ENCODE measurements around the gene PRXL2C. TPM values are rescaled to one million over a fixed set of nuclear protein-coding genes. Genes with fewer than 3 reads are reported as not detected.

Gene PRXL2C
- total and polyA plus RNA-seq, 2 of the 13 experiments (the other 11 are each of a cell fraction or from before 2014, with no cell fraction given) = 11.0 to 13.2 TPM

DNA sequence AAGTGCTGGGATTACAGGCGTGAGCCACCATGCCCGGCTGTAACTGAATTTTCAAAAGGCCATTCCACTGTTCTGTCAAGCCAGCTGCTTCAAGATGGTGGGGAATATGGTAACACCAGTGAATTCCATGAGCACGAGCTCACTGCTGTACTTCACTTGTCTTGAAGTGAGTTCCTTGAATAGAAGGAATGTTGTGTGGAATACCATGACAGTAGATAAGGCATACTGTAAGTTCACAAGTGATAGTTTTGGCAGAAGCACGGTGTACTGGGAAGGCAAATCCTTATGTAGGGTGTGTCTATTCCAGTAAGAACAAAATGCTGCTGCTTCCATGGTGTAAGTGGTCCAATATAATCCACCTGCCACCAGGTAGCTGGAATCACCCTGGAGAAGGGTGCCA, 6.6 kb upstream of the PRXL2C start:
- ChIA-PET POLR2A (interaction anchor here (0.8 kb wide), 1 partner anchor 95 kb away, joined by 3 read pairs; no protein-coding TSS in a partner anchor), CTCF (ENCODE audit: low intra/inter-chr PET ratio, low total read pairs) (no interaction called here)
- Histone ChIP-seq H3K4me2 (ENCODE audit: low read depth, low read length) (no peak overlapping the region), H3K36me3 (replicated peaks in 1 of 2; ENCODE audit: control insufficient read depth in 1 of 2, insufficient read depth in 2 of 2, low read length in 2 of 2) (no peaks in the 10 kb centered on the region), H3K27me3 (ENCODE audit: control insufficient read depth in 1 of 2, insufficient read depth in 2 of 2, low read length in 2 of 2) (no peaks in the 10 kb centered on the region), H3K79me2 (ENCODE audit: insufficient read depth, low read length) (no peaks in the 10 kb centered on the region), H3K27ac (ENCODE audit: extremely low read length, insufficient read depth, low read length) (no peak overlapping the region), H2AFZ (ENCODE audit: low read length) (no peak overlapping the region), H3K4me3 (replicated peaks in 1 of 3; ENCODE audit: insufficient read depth in 1 of 3, low read depth in 2 of 3, low read length in 3 of 3) (no peak overlapping the region), H3K4me1 (ENCODE audit: insufficient read depth, low read length) (peaks cover 43% of the 10 kb centered on the region), H4K20me1 (ENCODE audit: insufficient read depth, low read length) (no peaks in the 10 kb centered on the region), H3K9me3 (ENCODE audit: low read length) (no peaks in the 10 kb centered on the region), H3K9ac (ENCODE audit: insufficient read depth, low read depth, low read length) (no peak overlapping the region)
- intact Hi-C loops (cut with micrococcal nuclease; ENCODE audit: unreplicated experiment) = no loop called here
- ATAC-seq (no peak), FAIRE-seq (no peak), DNase-seq (ENCODE audit: low spot score) (no peak)
- no TSS peak for BruUV-seq (replicated peaks)
- in situ Hi-C loops (cut with HindIII; ENCODE audit: extremely low pct_ligation_motif_present, low pct_unique_long_range_greater_than_20kb) = loop anchor here (25.0 kb wide), 1 partner anchor 324 kb away; no protein-coding TSS in a partner anchor
- 82% methylated on average over 4 of the region's 4 CpGs for WGBS (ENCODE audit: low lambda C conversion rate)
- no peak for TF ChIP-seq ZBTB42 (CRISPR knock-in tag; IDR thresholded peaks at IDR 0.05)
- no peak for TF ChIP-seq SNAPC2 (CRISPR knock-in tag; IDR thresholded peaks at IDR 0.05)
- TF ChIP-seq, protein P1, sequence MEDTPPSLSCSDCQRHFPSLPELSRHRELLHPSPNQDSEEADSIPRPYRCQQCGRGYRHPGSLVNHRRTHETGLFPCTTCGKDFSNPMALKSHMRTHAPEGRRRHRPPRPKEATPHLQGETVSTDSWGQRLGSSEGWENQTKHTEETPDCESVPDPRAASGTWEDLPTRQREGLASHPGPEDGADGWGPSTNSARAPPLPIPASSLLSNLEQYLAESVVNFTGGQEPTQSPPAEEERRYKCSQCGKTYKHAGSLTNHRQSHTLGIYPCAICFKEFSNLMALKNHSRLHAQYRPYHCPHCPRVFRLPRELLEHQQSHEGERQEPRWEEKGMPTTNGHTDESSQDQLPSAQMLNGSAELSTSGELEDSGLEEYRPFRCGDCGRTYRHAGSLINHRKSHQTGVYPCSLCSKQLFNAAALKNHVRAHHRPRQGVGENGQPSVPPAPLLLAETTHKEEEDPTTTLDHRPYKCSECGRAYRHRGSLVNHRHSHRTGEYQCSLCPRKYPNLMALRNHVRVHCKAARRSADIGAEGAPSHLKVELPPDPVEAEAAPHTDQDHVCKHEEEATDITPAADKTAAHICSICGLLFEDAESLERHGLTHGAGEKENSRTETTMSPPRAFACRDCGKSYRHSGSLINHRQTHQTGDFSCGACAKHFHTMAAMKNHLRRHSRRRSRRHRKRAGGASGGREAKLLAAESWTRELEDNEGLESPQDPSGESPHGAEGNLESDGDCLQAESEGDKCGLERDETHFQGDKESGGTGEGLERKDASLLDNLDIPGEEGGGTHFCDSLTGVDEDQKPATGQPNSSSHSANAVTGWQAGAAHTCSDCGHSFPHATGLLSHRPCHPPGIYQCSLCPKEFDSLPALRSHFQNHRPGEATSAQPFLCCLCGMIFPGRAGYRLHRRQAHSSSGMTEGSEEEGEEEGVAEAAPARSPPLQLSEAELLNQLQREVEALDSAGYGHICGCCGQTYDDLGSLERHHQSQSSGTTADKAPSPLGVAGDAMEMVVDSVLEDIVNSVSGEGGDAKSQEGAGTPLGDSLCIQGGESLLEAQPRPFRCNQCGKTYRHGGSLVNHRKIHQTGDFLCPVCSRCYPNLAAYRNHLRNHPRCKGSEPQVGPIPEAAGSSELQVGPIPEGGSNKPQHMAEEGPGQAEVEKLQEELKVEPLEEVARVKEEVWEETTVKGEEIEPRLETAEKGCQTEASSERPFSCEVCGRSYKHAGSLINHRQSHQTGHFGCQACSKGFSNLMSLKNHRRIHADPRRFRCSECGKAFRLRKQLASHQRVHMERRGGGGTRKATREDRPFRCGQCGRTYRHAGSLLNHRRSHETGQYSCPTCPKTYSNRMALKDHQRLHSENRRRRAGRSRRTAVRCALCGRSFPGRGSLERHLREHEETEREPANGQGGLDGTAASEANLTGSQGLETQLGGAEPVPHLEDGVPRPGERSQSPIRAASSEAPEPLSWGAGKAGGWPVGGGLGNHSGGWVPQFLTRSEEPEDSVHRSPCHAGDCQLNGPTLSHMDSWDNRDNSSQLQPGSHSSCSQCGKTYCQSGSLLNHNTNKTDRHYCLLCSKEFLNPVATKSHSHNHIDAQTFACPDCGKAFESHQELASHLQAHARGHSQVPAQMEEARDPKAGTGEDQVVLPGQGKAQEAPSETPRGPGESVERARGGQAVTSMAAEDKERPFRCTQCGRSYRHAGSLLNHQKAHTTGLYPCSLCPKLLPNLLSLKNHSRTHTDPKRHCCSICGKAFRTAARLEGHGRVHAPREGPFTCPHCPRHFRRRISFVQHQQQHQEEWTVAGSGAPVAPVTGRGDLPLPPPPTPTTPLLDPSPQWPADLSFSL (CRISPR knock-in tag; IDR thresholded peaks at IDR 0.05) = no peak
- no peak for TF ChIP-seq NCOA2 (CRISPR knock-in tag; IDR thresholded peaks at IDR 0.05)
- no peak for TF ChIP-seq SIN3B (IDR thresholded peaks at IDR 0.05; ENCODE audit: low read length)
- no peak for TF ChIP-seq YEATS4 (CRISPR knock-in tag; IDR thresholded peaks at IDR 0.05; ENCODE audit: borderline replicate concordance)
- TF ChIP-seq, protein P2, sequence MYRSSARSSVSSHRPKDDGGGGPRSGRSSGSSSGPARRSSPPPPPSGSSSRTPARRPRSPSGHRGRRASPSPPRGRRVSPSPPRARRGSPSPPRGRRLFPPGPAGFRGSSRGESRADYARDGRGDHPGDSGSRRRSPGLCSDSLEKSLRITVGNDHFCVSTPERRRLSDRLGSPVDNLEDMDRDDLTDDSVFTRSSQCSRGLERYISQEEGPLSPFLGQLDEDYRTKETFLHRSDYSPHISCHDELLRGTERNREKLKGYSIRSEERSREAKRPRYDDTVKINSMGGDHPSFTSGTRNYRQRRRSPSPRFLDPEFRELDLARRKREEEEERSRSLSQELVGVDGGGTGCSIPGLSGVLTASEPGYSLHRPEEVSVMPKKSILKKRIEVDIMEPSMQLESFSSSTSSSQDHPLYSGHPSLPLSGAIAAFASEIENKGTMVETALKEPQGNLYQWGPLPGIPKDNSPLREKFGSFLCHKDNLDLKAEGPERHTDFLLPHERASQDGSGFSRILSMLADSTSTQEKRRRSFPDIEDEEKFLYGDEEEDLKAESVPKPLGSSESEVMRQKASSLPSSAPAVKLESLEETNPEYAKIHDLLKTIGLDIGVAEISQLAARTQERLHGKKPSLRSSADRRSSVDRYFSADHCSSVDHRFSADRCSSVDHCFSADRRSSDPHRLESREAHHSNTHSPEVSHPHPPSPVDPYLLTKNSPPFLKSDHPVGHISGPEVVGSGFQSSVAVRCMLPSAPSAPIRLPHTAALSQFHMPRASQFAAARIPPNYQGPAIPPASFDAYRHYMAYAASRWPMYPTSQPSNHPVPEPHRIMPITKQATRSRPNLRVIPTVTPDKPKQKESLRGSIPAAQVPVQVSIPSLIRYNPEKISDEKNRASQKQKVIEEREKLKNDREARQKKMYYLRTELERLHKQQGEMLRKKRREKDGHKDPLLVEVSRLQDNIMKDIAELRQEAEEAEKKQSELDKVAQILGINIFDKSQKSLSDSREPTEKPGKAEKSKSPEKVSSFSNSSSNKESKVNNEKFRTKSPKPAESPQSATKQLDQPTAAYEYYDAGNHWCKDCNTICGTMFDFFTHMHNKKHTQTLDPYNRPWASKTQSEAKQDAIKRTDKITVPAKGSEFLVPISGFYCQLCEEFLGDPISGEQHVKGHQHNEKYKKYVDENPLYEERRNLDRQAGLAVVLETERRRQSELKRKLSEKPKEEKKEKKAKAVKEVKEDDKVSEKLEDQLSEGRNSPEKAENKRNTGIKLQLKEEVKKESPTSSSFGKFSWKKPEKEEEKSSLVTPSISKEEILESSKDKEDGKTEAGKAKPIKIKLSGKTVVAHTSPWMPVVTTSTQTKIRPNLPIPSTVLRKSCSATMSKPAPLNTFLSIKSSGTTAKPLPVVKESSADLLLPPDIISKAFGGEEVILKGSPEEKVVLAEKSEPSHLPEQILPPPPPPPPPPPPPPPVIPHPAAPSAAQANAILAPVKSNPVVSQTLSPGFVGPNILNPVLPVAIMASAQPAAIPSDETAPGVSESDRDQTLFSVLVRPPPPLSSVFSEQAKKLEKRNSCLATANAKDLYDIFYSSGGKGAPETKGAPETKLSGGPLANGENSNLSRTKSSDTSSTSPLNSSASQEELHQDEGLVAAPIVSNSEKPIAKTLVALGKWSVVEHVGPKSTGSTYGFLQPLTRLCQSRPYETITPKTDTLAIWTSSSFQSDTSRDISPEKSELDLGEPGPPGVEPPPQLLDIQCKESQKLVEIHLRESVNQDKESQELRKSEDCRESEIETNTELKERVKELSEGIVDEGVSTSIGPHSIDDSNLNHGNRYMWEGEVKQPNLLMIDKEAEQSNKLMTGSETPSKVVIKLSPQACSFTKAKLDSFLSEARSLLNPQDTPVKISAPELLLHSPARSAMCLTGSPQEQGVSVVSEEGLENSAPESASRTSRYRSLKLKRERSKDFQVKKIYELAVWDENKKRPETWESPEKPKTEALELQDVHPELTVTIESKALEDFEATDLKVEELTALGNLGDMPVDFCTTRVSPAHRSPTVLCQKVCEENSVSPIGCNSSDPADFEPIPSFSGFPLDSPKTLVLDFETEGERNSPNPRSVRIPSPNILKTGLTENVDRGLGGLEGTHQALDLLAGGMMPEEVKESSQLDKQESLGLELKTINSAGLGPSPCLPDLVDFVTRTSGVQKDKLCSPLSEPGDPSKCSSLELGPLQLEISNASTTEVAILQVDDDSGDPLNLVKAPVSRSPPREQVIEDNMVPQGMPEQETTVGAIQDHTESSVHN (CRISPR knock-in tag; IDR thresholded peaks at IDR 0.05) = no peak
- no peak for TF ChIP-seq ZNF260 (CRISPR knock-in tag; IDR thresholded peaks at IDR 0.05; ENCODE audit: borderline replicate concordance, low read depth)
- TF ChIP-seq, protein P3, sequence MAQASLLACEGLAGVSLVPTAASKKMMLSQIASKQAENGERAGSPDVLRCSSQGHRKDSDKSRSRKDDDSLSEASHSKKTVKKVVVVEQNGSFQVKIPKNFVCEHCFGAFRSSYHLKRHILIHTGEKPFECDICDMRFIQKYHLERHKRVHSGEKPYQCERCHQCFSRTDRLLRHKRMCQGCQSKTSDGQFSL (CRISPR knock-in tag; IDR thresholded peaks at IDR 0.05) = no peak
- TF ChIP-seq TCF7L2 (IDR thresholded peaks at IDR 0.05; ENCODE audit: low read depth, low read length) = no peak
